GM12864 (cell line): ENCODE data around the gene CEP78.

Experiments used
- DNase-seq: peaks from one replicate; pipeline ENCODE4 v3.0.0-alpha.2; 2011; ENCODE audit warnings: low read depth
- H3K4me3 ChIP-seq: 2 replicates; pipeline ENCODE4 v1.5.1; 2011; ENCODE audit warnings: mild to moderate bottlenecking, low read depth, low read length, control low read depth
- TF ChIP-seq, protein P1 (sequence below): IDR thresholded peaks from 2 replicates; pipeline ENCODE4 v1.5.1; 2011; ENCODE audit warnings: low read depth, mild to moderate bottlenecking, moderate library complexity, low read length, control low read depth, inconsistent platforms; ENCODE audit errors: missing control alignments

The CEP78 gene

DNA sequence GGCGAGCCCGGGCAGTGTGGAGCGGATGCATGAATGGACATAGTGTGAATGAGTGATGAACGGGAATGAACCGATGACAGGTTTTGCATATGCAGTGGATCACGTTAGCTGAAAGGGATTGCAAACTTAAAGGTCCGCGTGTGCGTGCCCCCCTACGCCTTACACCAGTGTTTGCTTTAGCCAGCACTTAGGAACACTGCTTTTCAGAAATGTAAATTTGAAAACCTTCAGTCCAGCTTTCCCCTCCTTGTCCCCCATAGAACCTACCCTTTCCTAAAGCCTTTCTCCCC, 61.7 kb downstream of the CEP78 start:
- peak overlapping the region; percentile 89 for H3K4me3 ChIP-seq
- TF ChIP-seq, protein P1, sequence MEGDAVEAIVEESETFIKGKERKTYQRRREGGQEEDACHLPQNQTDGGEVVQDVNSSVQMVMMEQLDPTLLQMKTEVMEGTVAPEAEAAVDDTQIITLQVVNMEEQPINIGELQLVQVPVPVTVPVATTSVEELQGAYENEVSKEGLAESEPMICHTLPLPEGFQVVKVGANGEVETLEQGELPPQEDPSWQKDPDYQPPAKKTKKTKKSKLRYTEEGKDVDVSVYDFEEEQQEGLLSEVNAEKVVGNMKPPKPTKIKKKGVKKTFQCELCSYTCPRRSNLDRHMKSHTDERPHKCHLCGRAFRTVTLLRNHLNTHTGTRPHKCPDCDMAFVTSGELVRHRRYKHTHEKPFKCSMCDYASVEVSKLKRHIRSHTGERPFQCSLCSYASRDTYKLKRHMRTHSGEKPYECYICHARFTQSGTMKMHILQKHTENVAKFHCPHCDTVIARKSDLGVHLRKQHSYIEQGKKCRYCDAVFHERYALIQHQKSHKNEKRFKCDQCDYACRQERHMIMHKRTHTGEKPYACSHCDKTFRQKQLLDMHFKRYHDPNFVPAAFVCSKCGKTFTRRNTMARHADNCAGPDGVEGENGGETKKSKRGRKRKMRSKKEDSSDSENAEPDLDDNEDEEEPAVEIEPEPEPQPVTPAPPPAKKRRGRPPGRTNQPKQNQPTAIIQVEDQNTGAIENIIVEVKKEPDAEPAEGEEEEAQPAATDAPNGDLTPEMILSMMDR: no peak
- DNase-seq: peak; percentile 31

DNA sequence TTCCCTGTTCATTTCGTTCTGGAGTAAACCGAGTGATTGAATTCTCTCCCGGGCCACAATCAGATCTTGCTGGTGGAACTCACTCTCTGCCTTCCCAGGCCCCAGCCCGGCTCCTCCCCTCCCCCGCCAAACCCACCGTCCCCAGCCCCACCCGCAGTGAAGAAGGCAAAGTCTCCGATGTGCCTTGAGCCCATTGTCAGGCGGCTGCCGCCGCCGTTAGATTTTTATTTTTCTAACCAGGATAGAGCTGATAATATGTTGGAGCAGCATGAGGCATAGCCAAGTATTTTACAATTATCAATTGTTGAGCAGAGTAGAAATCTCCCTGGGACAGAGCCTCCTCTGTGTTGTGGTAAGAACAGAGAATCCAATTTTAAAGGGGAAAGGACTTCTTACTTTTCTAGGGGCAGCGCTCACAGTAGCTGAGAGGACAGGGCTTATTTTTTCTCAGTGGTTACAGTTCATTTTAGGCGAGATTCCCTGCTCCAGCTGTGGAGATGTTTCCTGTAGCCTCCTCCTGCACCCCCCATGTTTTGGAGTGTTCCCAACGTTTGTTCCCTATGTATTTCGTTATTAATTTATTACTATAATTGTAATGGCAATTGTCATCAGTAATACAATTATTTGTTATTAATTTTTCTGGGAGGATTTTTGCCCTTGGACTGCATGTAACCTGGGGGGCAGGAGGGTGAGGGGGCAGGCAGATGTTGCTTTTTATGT, 62.3 kb downstream of the CEP78 start:
- peak overlapping the region; percentile 89 for H3K4me3 ChIP-seq
- no peak for DNase-seq
- TF ChIP-seq, protein P1: no peak

DNA sequence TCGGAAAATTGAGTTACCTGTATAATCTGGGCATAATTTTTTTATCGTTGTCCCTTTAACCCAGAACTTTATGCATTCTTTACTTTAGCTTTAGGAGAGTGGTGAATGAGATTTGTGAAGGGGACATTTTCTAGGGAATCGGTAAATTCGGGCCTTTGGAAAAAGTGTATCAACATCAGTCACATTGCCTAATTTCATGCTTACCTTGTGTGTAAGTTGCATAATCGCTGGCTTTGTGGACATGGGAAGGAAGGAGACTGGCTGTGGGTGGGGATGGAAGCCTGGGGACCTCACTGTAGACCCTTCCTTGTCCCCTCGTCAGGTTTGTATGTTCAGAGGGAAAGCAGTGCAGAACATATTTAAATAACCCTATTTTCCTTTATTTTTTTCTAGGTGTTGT, 64.3 kb downstream of the CEP78 start:
- no peak overlapping the region for H3K4me3 ChIP-seq
- TF ChIP-seq, protein P1: no peak
- no peak for DNase-seq

DNA sequence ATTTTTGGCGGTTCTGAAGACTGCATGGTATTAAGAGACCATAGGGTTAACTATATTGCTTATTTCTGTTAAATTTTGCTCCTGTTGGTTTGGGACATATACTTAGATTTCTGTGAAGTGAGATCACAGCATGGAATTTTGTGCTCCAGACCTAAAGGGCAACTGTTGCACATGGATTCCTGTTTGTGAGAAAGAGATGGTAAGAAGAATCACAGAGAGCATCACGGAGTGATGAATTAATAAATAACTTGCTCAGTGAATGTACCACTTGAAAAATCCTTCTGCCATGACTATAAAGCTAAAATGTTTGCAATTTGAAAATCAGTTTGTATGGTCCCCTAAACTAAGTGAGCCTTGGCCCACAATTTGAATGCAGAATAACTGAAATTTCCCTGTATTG, 65.6 kb downstream of the CEP78 start:
- no peak overlapping the region for H3K4me3 ChIP-seq
- TF ChIP-seq, protein P1: no peak
- DNase-seq: no peak

DNA sequence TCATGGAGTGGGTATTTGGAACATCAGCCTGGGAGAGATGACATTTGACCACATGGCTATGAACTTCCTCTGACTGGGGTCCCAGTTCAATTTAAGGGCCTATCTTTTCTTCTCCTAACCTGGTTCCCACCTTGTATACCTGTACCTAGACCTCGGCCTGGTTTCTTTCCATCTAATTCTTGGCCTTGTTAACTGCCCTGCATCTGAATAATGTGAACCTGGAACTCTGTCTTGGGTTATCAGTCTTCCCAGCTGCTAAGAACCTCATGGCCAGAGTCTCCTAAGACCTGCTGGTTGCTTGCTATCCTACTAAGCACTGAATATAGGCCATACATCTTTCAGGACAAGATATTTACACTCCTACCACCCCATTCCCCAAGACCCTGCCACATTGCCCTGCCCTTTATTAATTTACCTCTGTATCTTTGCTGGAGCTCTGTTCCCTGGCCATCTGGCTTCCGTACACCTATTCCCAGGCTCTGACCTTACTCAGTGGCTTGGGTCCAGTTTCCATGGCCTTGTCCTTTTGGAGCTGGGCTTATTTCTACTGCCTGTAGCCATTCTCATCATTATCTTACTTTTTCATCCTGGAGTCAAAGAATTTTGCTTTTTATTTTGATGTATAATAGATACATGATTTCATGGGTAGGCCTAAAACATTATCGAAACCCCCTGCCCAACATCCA, 67.6 kb downstream of the CEP78 start:
- DNase-seq: no peak
- no peak overlapping the region for H3K4me3 ChIP-seq
- TF ChIP-seq, protein P1: no peak

DNA sequence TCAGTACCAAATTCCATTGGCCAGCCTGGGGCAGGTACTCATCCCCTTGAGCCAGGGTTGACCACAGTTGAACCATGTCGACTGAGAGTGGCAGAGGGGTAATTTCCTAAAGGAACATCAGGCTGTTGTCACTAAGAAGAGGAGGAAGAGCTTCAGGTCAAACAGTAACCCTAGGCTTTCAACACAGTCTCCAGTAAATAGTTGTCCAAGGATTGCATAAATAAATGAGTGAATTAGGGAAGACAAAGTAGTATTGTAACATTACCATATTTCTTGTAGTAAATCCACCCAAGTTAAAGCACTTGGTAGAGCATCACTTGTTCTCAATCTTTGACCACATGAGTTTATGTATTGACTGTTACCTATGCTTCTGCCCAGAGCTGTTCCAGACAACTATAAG, 68.5 kb downstream of the CEP78 start:
- no peak overlapping the region for H3K4me3 ChIP-seq
- TF ChIP-seq, protein P1: no peak
- no peak for DNase-seq
